HG02571 (cell line): ENCODE data around the gene APOL2.
"Not testable (repeated sequence)": the region's sequence is repeated elsewhere in the genome, so short reads cannot be mapped to it uniquely, and the experiment has no call there.

Source experiments
- ATAC-seq: cut with Tn5 transposase; IDR thresholded peaks from one replicate; pipeline ENCODE4 v1.9.1; 2021; ENCODE audit warnings: mild to moderate bottlenecking, moderate library complexity; ENCODE audit not compliant: unreplicated experiment

APOL2 gene

DNA sequence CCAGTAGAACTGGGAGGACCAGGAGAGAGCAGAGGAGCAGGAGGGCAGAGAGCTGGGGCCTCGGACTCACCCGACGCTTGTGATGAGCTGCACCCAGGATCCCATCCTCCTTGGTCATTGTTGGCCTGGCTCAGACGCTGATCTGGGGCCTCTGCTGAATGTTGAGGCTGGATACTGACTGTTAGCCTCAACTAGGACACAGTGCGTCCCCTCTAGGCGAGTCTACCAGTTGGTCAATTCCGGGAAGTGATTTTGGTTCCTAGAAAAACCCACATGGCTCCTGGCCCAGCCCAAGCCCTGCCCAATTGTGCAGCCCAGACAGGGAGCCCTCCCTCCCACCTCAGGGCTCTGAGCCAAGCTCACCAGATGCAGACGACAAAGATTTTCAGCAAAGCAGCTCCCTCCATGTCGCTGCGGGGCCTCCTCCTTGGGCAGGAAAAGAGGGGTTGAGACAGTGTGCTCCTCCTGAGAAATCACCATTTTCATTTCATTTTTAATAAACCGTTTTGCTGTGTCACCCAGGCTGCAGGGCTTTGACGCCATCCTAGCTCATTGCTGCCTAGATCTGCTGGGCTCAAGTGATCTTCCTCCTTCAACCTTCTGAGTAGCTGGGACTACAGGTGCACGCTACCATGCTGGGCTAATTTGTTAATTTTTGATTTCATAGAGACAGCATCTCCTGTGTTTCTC lies 37.6 kb downstream of the APOL2 start, which contains the start of gene APOL4:
APOL4 (minus strand) TSS at position 180 of the 690 bp plus-strand sequence; CDS start at position 105, 75 bp downstream.
- no peak for ATAC-seq

DNA sequence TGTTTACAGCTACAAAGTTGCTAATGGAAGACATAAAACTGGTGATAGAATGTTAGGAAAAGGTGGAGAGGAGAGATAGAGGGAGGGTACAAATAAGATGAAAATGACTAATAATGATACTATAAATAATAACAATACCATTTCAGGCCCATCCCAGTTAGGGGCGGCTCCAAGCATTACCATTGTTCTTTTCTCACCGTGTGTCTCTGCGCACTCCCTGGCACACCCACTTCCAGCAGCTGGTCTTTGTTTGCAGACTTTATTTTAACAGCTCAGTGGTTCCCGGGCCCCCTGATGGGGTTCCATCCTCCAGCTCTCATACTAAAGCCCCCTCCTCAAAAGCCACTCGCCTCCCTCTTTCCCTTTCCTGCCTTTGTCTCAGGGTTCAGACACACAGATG lies 38.3 kb downstream of the APOL2 start:
- not testable (repeated sequence) for ATAC-seq

- ATAC-seq, result no peak
These were observed 40.3 kb downstream of the APOL2 start for GRCh38 chr22:36199001-36199551.

- ATAC-seq, result no peak
These were observed 40.8 kb downstream of the APOL2 start for GRCh38 chr22:36198536-36198935.

GRCh38 chr22:36197514-36198146 lies 41.7 kb downstream of the APOL2 start:
- no peak for ATAC-seq

GRCh38 chr22:36197065-36197440 lies 42.3 kb downstream of the APOL2 start:
- no peak for ATAC-seq

GRCh38 chr22:36196254-36197064 lies 42.9 kb downstream of the APOL2 start:
- no peak for ATAC-seq

GRCh38 chr22:36194971-36195370 lies 44.4 kb downstream of the APOL2 start:
- no peak for ATAC-seq

- no peak for ATAC-seq
These were observed 44.9 kb downstream of the APOL2 start for GRCh38 chr22:36194385-36194784.

- ATAC-seq, result no peak
These were observed 45.8 kb downstream of the APOL2 start for GRCh38 chr22:36193577-36193976.

DNA sequence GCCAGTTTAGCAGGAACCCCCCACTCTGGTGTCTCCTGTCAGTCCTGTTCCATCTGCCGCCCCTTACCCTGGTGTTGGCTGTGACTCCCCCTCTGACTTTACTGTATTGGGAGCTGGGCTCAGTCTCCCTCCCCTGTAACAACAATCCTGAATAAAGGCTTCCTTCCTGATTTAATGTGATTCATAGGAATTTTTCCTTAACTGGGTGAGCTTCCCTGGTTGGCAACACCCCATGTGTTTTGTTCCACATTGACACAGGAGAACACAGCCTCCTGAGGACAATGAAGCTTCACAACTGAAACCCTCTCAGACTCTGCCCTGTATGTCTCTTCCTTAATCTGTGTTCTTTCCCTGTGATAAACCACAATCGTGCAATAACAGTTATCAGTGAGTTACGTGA lies 46.2 kb downstream of the APOL2 start:
- no peak for ATAC-seq

GRCh38 chr22:36192542-36192941 lies 46.8 kb downstream of the APOL2 start:
- no peak for ATAC-seq

- ATAC-seq, result no peak
These were observed 48.1 kb downstream of the APOL2 start for GRCh38 chr22:36191106-36191836.

GRCh38 chr22:36187862-36188261 lies 51.5 kb downstream of the APOL2 start:
- not testable (repeated sequence) for ATAC-seq

DNA sequence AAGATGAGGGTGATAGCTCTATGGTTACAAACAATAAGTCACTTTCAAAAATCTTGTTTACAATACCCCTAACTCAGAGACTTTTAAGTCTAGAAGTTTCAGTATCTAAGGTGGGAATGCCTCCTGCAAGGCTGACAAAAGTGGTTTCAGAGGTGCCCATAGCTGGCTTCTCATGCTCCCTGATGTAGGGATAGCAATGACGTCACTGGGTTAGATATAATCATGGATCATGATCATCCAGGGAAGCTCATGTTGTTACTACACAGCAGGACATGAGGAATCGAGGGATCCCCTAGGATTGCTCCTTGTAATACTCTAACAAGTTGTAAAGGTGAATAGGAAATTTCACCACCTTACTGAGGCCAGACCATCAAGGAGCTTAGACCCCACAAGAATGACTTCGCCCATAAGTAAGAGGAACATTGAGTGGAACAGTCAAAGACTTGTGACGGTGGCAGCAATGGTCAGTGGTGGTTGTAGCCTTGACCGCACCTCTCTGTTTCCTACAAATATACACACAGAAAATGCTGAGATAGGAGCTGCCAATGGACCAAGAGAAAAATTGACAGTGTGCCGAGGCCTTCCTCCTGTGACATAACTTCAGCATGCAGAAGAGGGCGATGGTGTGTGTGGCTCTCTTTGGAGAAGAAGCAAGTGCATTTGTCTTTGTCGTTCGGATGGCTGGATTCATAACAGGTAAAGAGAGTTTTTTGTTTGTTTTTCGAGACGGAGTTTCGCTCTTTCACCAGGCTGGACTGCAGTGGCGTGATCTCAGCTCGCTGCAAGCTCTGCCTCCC lies 53.3 kb downstream of the APOL2 start:
- no peak for ATAC-seq

- ATAC-seq, result no peak
These were observed 54.8 kb downstream of the APOL2 start for GRCh38 chr22:36184433-36185025.

DNA sequence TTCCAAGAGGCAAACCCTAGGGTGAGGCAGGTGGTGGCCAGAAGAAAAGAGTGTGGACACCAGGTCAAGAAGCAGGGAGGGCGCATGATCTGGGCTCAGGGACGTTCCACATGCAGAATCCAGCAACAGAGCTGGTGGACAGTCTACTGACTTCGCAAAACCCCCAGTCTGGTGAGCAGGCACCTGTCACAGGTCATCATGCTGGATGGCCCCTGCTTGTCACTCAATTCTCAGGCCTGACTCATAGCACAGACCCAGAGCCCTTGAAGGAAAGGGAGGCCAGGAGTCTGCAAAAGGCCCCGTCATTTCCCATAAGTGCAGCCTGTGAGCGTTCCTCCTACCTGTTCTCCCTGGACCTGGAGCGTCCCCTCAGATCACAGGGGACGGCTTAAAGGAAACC lies 55.9 kb downstream of the APOL2 start:
- no peak for ATAC-seq

DNA sequence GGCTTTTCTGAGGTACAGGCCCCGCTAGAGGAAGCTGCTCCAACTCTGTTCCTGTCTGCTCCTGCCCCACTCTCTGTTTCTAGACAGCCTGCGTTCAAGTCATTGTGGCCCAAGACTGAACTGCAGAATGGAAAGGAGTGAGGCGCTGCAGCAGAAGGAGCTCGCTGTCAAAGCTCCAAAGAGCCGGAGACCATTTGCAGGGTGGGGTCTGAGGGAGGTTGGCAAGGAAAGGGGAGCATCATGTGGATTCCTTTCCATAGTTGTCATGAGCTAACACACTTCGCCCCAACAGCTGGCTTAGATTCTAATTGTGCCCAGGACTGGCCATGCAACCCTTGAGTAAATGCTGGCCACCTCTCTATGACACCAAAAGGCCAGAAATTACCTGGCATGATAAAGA lies 56.5 kb downstream of the APOL2 start:
- no peak for ATAC-seq

DNA sequence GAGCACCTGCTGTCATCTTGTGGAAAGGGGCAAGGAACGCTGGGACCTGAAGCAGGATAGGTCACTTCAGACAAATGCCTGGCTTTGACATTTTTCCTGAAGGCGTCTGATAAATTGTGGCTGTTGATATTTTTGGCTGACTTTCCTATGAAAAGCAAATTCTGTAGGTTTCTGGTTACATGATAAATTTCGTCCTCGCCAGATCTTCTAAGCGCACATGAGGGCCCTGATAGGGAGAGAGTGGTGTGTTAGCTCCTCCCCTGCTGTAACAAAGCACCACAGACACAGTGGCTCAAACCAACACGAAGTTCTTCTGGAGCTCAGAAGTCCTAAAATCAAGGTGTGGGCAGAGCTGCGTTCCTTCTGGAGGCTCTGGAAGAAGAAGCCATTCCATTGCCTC lies 57.3 kb downstream of the APOL2 start:
- ATAC-seq, result no peak

DNA sequence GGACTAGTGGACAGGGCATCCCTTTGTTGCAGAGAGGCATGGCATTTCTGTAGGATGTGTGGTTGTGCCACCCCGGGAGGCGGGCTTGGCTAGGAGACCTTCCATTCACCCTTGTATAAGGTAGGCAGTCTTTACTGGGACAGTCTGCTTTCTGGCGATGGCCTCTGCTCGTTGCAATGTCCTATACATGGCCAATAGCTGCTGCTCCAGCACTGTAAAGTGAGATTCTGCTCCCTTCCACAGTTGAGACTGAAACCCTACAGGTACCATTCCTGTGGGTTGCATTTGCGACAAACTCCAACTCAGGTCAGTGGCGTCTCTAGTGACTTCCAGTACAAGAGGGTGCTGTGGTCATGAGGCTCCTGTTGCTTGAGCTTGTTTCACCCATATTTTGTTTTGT lies 58.4 kb downstream of the APOL2 start:
- ATAC-seq, result no peak
